HuH-7.5 (cell line): ENCODE data around the gene MADD.
"Not testable (repeated sequence)": the region's sequence is repeated elsewhere in the genome, so short reads cannot be mapped to it uniquely, and the experiment has no call there.

Experiments
- DNase-seq: peaks from one replicate; pipeline ENCODE4 v3.0.0; 2011; ENCODE audit warnings: low spot score

The MADD gene

DNA sequence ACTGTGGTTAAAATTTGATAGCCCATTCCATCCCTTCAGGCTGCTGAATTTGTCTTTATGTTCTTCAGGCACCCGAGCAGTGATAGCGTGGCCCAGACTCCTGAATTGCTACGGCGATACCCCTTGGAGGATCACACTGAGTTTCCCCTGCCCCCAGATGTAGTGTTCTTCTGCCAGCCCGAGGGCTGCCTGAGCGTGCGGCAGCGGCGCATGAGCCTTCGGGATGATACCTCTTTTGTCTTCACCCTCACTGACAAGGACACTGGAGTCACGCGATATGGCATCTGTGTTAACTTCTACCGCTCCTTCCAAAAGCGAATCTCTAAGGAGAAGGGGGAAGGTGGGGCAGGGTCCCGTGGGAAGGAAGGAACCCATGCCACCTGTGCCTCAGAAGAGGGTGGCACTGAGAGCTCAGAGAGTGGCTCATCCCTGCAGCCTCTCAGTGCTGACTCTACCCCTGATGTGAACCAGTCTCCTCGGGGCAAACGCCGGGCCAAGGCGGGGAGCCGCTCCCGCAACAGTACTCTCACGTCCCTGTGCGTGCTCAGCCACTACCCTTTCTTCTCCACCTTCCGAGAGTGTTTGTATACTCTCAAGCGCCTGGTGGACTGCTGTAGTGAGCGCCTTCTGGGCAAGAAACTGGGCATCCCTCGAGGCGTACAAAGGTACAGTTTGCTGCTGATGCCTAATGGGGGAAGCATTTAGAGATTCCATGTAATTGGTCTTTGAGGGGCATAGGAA, 4.7 kb downstream of the MADD start:
- DNase-seq, result no peak

DNA sequence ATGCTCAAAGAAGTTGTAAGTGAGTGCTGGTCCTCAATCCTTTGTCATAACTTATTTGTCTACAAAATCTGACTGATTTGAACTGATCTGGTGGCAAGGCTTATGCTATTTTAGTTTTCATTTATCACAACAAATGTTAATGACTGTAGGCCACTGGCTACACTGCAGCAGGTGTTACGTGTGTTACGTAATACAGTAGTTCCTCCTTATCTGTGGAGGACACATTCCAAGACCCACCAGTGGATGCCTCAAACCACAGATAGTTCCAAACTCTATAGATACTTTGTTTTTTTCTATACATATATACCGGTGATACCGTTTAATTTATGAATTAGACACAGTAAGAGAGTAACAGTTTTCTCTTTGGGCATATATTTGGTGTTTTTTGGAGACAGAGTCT, 7.0 kb downstream of the MADD start:
- DNase-seq, result no peak

DNA sequence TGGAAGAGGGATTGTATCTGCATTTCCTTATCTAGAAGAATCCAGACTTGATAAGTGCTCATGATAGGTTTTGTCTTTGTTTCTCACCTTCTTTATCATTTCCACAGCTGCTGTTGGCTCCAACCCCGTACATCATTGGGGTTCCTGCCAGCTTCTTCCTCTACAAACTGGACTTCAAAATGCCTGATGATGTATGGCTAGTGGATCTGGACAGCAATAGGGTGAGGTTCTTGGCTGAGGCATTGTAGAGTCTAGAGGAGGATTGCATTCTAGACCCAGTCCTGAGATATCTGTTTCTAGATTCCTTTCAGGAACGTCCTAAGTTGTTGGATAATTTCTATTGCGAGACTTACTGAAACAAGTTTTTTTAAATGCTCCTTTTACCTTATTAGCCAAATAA, 8.1 kb downstream of the MADD start:
- no peak for DNase-seq

DNA sequence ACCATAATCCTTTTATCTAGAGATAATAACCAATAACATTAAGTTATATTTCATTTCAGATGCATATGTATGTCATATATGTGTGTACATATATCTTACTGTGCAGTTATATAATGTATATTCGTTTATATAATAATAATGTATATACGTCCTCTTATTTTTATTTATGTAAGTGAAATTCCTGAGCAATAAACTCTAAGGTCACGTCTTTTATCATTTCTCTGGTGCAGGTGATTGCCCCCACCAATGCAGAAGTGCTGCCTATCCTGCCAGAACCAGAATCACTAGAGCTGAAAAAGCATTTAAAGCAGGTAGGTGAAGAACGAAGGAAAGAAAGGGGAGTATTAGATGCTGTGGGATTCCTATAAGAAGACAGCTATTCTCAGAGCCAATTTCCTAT, 8.8 kb downstream of the MADD start:
- no peak for DNase-seq

DNA sequence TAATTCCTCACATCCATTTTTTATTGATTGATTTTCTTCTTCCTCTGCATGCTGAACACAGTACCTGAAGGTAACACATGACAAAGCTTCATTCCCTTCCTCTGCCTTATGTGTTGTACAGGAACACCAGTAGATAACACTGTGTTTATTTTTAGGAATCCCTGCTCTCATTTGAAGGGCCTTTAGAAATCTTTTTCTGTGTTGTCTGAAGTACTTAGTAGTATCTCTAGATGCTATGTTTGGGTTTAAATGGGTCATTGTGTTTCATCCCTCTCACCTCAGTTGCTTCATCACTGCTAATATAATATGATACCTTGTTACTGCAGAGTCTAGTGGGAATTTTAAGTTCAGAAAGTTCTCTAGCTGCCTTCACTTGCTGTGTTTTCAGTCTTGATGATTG, 10.2 kb downstream of the MADD start:
- DNase-seq, result no peak

DNA sequence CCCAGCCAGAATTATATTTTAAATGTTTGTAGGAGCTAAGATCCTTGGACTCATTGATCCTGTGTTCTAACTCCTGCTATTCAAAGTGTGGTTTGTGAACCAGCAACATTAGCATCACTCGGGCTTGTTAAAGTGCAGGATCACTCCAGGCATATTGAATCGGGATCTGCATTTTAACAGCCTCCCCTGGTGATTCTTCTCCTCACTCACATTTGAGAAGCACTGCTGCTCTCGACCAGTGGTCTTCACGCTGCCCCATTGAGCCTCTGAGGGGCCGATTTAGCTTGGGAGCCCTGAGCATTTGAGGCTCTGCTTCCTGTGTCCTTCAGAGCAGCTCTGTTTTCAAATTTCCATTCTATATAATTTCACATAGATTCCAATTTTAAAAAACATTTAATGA, 10.9 kb downstream of the MADD start:
- no peak for DNase-seq

DNA sequence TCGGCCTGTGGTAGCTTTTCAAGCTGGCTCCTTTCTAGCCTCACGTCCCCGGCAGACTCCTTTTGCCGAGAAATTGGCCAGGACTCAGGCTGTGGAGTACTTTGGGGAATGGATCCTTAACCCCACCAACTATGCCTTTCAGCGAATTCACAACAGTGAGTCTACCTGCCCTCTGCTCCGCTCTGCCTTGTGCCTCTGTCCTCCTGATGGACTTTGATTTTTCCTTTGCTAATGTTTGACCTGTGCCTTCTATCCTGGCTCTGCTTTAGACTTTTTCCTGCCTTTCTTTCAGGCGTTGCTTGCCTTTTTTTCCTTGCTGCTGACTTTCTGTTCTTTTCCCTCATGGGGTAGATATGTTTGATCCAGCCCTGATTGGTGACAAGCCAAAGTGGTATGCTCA, 12.5 kb downstream of the MADD start:
- DNase-seq, result no peak

DNA sequence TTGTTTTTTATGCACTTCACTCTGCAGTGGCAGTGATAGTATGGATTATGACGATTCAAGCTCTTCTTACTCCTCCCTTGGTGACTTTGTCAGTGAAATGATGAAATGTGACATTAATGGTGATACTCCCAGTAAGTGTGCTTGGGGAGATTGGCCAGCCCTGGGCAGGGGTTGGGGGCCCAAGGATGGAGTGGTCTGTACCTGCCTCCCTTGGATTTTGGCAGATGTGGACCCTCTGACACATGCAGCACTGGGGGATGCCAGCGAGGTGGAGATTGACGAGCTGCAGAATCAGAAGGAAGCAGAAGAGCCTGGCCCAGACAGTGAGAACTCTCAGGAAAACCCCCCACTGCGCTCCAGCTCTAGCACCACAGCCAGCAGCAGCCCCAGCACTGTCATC, 14.2 kb downstream of the MADD start:
- no peak for DNase-seq

DNA sequence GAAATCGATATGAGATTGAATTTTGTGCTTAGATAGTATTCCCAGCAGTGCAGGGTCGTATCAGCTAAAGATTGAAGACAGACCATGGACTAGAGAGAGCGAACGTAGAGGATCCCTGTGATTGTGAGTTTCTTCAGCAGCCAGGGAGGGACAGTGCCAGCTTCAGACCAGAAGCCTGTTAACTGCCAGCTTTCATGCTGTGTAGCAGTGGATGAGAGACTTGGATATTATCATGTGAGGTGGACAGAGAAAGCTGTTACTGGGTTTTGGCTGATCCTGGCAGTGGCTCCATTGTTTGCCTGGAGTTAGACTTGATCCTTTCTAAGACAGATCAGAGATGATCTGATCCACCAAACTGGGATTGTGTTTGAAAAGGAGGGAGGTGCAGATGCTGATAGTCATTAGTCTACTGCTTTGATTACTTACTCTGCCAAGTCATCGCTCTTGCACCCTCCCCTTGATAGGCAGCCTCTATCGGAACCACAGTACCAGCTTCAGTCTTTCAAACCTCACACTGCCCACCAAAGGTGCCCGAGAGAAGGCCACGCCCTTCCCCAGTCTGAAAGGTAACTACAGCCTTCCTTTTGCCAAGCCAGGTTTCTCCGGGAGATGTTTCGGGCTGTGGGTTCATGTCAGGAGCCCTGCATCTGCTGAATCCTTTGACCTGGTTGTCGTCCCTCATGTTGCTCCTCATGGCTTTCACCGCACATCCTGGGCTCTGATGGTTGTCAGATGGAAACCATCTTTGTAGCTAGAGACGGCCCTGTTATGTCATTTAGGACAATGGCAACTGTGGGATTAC, 16.2 kb downstream of the MADD start:
- DNase-seq, result no peak

DNA sequence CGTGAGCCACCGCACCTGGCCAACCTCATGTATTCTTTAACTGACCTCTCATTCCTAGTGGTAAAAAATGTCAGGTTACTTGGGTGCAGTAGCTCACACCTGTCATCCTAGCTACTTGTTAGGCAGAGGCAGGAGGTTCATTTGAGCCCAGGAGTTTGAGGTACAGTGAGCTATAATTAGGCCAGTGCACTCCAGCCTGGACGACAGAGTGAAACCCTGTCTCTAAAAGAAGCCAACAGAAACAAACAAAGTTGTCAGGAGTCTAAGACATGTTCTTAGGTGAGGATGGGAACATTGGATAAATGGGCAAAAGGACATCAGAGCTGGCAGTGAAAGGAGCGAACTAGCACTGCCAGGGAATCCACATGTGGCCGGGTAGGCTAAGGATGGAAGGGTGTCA, 18.1 kb downstream of the MADD start:
- no peak for DNase-seq

DNA sequence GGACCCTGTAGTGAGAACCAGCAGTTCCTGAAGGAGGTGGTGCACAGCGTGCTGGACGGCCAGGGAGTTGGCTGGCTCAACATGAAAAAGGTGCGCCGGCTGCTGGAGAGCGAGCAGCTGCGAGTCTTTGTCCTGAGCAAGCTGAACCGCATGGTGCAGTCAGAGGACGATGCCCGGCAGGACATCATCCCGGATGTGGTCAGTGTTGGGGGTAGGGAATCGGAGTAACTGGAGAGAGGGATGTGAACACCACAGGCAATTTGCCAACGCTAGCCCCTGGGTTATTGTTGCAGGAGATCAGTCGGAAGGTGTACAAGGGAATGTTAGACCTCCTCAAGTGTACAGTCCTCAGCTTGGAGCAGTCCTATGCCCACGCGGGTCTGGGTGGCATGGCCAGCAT, 19.9 kb downstream of the MADD start:
- no peak for DNase-seq

DNA sequence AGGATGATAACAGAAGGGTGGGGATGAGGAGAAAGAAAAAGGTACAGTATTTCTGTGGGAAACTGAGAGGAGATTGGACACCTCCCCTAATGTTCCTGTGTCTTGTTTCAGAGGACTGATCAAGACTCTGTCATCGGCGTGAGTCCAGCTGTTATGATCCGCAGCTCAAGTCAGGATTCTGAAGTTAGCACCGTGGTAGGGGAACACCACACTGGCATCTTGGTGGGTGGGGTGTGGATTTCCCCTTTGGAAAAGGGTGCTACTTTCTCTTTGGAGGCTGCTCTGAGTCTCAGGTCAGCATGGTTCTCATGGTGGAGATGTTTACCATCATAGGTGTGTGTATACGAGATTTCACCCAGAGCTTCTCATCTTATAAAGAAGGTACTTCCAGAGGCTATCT, 25.5 kb downstream of the MADD start:
- DNase-seq, result no peak

DNA sequence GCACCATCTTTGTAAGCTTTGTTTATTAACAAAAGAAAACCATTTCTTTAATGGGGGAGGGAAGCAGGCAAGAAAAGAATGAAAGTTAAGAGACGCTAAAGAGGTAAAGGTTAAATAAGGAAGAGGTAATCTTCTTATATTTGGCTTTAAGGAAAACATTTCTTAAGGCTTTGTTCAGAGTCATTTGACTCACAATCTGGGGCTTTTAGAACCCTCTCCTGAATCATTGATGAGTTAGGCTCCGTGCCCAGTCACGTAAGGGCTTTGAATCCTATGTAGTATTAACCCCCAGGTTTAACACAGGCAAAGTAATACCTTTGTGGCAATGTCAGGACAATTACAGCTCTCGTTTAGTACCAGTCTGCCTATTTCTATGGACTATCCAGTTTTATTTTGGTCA, 26.1 kb downstream of the MADD start:
- no peak for DNase-seq

DNA sequence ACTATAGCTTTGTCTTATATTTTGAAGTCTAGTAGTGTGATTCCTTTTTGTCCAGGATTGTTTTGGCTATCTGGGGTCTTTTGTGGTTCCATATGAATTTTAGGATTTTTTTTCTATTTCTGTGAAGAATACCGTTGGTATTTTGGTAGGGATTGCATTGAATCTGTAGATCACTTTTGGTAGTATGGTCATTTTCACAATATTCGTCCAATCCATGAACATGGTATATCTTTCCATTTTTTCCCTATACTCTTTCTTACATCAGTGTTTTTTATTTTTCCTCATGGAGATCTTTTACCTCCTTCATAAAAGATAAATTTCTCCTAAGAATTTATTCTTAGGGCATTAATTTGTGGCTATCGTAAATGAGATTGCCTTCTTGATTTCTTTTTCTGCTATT, 29.1 kb downstream of the MADD start:
- no peak for DNase-seq

DNA sequence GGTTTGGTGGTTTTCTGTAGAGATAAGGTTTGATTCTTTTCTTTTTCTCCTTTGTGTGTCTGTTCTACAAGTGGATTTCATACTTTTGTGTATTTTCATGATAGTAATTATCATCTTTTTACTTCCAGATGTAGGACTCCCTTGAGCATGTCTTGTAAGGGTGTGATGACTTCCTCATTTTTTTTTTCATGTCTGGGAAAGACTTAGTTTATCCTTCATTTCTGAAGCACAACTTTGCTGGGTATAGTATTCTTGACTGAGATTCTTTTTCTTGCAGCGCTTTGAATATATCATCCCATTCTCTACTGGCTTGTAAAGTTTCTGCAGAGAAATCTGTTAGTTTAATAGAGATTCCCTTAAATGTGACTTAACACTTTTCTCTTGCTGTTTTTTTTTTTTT, 32.9 kb downstream of the MADD start:
- DNase-seq, result no peak

DNA sequence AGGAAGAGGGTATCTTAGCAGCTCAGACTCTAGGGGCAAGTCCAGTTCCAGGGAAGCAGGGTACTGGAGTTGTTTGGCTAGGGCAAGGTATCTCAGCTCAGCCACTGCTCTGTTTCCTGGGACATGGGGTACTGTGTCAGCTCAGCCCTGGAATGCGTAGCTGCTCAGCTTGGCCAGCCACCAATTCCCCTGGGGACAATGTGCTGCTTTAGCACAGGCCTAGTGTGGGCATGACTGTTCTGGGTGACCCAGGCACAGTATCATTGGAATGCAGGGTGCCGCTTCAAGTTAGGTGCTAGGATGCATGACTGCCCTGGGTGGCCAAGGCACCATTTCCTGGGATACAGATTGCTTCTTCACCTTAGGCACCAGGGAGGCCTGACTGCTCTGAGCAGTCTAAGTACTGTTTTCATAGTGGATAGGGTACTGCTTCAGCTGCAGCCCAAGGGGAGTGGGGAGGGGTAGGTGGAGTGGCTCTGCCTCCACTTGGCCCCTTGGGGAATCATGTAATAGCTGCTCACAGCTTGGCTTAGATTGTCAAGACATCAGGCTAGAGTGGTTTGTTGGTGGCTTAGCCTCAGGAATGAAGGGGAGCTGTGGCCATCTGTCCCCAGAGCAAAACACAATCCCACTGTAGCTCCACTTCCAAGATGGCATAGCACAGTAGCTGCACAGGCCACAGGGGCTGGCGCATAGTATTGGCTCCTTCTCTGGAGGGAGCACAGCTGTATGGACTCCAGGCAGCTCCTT, 36.0 kb downstream of the MADD start:
- no peak for DNase-seq

DNA sequence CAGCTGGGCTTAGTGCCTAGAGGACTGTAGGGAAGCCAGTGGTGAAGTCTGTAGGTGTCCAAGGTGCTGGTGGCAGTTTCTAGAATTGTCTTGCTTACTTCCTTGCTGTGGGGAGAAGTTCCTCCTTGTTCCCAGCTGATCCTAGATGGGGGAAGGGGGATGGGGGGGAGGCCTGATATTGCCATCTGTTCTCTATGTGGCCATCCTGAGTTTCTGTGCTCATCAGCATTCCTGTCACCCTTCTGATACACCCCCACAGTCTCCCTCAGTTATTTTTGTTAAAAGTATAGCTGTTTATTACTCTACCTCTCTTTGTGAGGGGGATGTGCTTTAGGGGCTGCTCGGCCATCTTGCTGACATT, 36.5 kb downstream of the MADD start:
- no peak for DNase-seq

DNA sequence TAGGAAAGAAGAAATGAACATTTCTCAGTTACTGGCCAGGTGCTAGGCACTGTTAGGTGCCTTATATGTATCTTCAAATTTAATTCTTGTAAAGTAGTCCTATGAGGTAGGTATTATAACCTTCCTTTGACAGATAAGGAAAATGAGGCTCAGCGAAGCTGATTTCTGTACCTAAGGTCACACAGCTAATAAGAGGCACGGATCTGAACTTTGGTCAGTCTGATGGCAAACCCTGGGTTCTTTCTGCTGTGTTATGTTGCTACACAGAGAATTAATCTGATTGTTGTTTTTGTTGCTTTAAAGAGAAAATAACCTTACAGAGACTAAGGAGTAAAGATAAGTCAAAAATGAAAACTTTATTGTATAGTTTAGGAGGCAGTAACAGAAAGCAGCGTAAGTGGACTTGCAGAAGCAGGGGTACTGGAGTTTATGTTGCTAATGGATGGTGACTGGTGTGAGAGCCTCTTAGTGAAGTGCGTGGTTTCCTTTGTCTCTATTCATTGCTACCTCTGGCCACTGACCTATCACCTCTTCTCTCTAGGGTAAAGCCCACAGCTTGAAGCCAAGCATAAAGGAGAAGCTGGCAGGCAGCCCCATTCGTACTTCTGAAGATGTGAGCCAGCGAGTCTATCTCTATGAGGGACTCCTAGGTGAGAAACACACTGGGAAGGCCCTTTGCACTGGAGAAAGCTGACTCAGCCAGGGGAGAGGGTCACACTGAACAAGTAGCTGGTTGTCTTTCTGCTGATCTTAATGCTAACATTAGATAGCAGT, 38.3 kb downstream of the MADD start:
- DNase-seq, result no peak

DNA sequence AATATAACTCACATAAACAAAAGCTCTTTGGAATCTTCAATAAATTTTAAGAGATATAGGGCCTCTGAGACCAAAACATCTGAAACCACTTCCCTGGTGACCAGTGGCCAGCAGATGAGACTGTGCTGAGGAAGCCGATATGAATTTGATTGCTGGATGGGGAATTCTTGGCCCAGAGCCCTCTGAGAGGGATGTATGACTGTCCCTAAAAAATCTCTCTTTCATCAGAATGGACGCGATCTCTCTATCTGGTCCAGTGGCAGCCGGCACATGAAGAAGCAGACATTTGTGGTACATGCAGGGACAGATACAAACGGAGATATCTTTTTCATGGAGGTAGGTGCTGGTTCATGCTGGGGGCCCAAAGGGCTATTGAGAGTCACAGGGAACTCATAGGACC, 45.1 kb downstream of the MADD start:
- DNase-seq, result no peak

DNA sequence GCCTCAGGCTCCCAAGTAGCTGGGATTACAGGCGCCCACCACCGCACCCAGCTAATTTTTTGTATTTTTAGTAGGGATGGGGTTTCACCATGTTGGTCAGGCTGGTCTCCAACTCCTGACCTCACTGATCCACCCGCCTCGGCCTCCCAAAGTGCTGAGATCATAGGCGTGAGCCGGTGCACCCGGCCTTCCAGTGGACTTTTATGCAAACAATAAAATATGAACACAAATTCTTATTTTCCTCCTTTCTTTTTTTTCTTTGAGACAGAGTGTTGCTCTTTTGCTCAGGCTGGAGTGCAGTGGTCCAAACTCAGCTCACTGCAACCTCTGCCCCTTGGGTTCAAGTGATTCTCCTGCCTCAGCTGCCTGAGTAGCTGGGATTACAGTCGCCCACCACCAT, 46.6 kb downstream of the MADD start:
- DNase-seq, result not testable (repeated sequence)

DNA sequence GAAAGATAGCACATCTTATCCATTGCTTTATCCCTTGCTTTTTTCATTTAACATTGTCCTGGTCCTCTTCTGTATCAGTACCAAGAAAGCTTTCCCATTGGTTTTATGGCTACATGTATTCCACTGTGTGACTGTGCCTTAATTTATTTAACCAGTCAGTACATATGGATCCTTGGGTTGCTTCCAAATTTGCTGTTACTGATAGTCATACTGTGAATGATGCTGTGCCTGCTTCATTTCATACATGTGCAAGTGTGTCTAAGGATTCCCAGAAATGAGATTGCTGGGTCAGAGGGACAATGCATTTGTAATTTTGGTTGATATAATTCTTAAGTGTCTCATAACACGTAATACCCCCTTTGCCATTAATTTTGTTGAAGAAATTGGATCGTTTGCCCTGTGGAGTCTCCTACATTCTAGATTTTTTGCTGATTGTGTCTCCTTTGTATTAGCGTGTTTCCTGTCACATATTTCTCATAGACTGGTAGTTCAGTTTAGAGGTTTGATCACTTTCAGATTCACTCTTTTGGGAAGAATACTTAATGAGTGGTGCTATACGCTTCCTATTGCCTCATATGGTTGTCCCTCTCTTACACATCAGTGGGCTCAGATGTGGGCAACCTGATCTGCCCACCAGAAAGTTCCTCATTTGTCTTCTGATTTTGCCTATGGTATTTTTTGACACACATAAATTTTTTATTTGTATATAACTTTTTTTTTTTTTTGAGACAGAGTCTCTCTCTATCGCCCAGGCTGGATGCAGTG, 47.3 kb downstream of the MADD start:
- DNase-seq, result no peak

DNA sequence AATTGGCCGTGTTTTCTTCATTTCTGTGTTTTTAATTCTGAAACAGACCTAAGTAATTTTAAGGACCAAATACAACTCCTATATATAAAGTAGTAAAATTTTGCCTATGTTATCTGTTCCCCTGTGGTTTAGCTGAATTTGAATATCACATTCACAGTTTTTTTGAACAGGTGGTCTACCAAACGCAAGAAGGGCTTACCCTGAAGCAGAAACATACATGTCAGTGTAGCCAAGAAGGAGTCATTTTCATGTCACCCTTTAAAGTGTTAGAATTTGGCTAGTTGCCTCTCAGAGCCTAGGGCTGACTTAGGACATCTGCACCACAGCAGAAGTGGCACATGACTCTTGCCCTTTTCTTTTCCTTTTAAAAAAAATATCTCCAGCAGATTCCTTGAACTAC, 48.2 kb downstream of the MADD start:
- DNase-seq, result no peak
